ENCODE results near the gene CALML6. TPM values are rescaled to one million over a fixed set of nuclear protein-coding genes. Genes with fewer than 3 reads are reported as not detected.

Gene CALML6
- total and polyA plus RNA-seq, 4 donors = 1.1 to 4.5 TPM; not detected in 2

DNA sequence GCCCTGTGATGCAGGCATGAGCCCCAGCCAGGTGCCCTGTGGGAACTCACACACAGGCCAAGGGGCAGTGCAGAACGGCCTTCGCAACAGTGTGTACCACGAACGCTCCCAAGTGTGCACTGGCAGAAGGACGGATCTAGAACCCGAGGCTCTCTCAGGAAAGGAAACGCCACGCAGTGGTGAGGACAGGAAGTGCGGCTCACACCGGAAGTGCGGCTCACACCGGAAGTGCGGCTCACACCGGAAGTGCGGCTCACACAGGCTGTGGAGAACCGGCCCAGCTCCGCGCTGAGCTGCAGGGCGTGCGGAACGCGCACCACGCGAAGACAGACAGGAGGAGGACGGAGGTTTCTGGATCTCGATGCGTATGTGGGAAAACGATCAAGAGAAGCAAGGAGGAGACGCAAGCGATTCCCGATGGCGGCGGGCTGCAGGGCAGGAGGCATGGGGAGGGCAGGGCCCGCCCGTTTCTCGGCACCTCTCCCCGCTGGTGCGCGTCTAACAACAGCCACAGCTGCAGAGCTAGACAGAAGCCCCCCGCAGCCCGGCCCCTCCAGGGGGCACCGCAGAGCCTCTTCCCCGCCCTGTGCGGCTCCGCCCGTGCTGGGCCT is 39.9 kb downstream of the CALML6 start:
- Histone ChIP-seq H3K4me3 (ENCODE audit: low read length in 2 of 2) (no peak overlapping the region), H3K27ac (ENCODE audit: low read depth in 1 of 2, low read length in 2 of 2) (no peak overlapping the region), H3K27me3 (ENCODE audit: control insufficient read depth in 1 of 2, insufficient read depth in 2 of 2, low read length in 1 of 2) (no peaks in the 10 kb centered on the region), H3K36me3 (ENCODE audit: control insufficient read depth in 1 of 2, insufficient read depth in 2 of 2, low read length in 1 of 2) (no peaks in the 10 kb centered on the region), H3K9me3 (ENCODE audit: control insufficient read depth, low read length) (no peaks in the 10 kb centered on the region), H3K4me1 (ENCODE audit: control insufficient read depth in 1 of 2, insufficient read depth in 2 of 2, low read length in 2 of 2) (no peaks in the 10 kb centered on the region)
- DNase-seq (peak; percentile 35 to 62), ATAC-seq (ENCODE audit: low FRiP score) (no peak)
- 90 to 93% methylated on average over 46 of the region's 46 CpGs for WGBS, 2 donors
- intact Hi-C loops (cut with DNase I) = no loop called here

DNA sequence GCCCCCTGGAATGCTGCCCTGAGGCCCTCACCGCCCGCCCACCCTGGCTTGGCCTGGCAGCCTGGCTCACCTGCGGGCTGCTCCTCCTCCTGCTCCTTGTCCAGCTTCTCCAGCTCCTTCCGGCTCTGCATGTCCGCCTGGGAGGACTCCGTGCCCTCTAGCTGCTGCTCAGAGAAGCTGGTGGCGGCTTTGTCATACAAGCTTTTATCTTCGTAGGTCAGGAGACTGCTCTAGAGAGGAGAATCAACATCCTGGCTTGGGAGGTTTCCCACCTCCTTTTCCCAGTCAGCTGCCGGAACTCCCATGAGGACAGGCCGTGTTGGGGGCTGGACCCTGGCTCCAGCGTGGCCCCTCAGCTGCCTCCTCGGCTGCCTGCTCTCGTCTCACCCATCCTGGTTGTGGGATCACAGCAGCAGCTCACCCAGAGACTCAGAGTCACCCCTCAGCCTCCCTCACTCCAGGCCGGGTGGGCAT is 40.6 kb downstream of the CALML6 start:
- Histone ChIP-seq H3K27me3 (ENCODE audit: control insufficient read depth in 1 of 2, insufficient read depth in 2 of 2, low read length in 1 of 2) (no peaks in the 10 kb centered on the region), H3K9me3 (ENCODE audit: control insufficient read depth, low read length) (no peaks in the 10 kb centered on the region), H3K4me1 (ENCODE audit: control insufficient read depth in 1 of 2, insufficient read depth in 2 of 2, low read length in 2 of 2) (no peaks in the 10 kb centered on the region), H3K36me3 (ENCODE audit: control insufficient read depth in 1 of 2, insufficient read depth in 2 of 2, low read length in 1 of 2) (no peaks in the 10 kb centered on the region), H3K4me3 (ENCODE audit: low read length in 2 of 2) (no peak overlapping the region), H3K27ac (ENCODE audit: low read depth in 1 of 2, low read length in 2 of 2) (no peak overlapping the region)
- WGBS, 2 donors = 46 to 49% methylated on average over 14 of the region's 14 CpGs
- peak in 1 of 2 donors; percentile 16 for DNase-seq
- intact Hi-C loops (cut with DNase I) = no loop called here
- no peak for ATAC-seq (ENCODE audit: low FRiP score)

DNA sequence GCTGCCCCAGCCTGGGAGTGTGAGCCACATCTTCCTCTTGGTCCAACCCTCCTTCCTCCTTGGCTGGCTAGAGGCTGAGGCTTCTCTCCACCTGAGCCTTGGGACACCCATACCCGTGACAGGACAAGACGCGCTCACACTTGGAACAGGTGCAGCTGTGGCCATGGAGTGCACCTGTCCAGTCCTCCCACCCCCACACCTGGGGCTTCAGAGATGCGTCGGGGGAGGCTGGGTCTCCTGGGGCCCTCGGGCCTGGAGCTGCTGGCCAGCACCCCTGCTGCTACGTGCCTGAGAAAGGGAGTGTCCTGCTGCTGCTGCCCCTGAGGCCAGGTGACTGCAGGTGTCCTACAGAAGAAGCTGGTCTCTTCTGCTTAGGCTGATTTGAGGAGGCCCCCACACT is 41.0 kb downstream of the CALML6 start:
- Histone ChIP-seq H3K27me3 (ENCODE audit: control insufficient read depth in 1 of 2, insufficient read depth in 2 of 2, low read length in 1 of 2) (no peaks in the 10 kb centered on the region), H3K4me1 (ENCODE audit: control insufficient read depth in 1 of 2, insufficient read depth in 2 of 2, low read length in 2 of 2) (no peaks in the 10 kb centered on the region), H3K4me3 (ENCODE audit: low read length in 2 of 2) (no peak overlapping the region), H3K9me3 (ENCODE audit: control insufficient read depth, low read length) (no peaks in the 10 kb centered on the region), H3K27ac (ENCODE audit: low read depth in 1 of 2, low read length in 2 of 2) (no peak overlapping the region), H3K36me3 (ENCODE audit: control insufficient read depth in 1 of 2, insufficient read depth in 2 of 2, low read length in 1 of 2) (no peaks in the 10 kb centered on the region)
- 86 to 88% methylated on average over 7 of the region's 7 CpGs for WGBS, 2 donors
- intact Hi-C loops (cut with DNase I) = no loop called here
- DNase-seq (peak in 1 of 2 donors; percentile 59), ATAC-seq (ENCODE audit: low FRiP score) (no peak)

DNA sequence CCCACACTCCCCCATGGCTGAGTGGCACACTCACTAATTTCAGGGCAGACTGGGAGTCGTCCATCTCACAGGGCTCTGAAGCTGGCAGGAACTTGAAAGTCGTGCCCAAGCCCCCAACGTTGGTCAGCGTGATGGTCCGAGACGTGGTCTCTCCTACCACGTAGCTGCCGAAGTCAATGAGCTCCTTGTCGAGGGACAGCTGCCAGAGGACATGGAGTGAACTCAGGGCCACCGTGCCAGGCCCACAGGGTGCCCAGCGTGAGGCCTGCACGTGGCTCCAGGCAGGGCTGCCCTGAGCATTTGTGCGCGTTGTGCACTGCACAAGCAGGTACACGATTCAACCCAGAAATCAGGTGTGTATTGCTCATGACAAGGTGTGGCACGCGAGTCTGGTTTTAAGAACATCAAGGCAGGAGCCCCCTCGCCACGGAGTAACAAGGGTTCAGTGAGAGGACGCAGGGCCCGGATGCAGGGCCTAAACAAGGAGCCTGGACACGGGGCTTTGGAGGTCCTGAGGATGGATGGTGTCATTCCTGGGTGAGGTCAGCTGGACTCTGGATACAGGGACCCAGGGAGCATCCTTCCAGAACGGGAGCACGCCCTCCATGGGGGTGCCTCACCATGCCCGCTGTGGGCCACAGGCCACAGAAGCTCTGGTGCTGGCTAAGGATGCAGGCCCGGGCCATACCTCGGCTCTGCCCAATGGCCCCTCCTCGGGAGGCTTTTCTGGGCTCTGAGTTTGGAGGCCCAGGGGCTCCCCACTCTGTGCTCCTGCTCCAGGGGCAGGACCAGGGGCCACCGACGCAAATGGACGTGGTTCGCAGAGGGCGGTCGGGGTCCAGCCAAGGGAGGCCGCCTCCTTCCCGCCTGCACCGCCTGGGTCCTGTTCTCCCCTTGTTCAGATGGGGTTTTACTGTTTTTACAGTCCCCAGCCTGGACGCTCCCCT is 41.8 kb downstream of the CALML6 start:
- H3K27me3 ChIP-seq (ENCODE audit: control insufficient read depth in 1 of 2, insufficient read depth in 2 of 2, low read length in 1 of 2) = no peaks in the 10 kb centered on the region

DNA sequence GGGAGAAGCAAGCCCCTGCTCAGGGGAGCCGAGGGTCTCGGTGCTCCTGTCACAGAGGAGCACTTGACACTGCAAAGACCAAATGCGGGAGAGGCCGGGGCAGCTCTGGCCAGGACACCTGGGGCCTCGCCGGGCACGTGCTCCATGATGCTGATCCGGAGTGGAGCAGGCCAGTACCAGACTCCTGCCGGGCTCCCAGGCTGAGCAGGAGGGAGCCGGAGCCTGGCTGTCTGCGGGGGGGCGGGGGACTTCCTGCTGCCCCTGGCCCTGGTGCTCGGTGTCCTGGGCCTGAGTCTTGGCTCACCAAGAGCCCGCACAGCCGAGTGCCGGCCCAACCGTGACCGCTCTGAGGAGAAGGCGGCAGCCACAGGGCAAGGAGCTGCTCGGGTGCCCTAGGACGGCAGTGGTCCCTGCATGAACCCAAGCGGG is 42.5 kb downstream of the CALML6 start:
- no peaks in the 10 kb centered on the region for H3K27me3 ChIP-seq (ENCODE audit: control insufficient read depth in 1 of 2, insufficient read depth in 2 of 2, low read length in 1 of 2)
- 76 to 78% methylated on average over 22 of the region's 22 CpGs for WGBS, 2 donors
- ATAC-seq (ENCODE audit: low FRiP score) (no peak), DNase-seq (peak in 1 of 2 donors; percentile 68)
- no peak overlapping the region for H3K4me3 ChIP-seq (ENCODE audit: low read length in 2 of 2)
- no peak overlapping the region for H3K27ac ChIP-seq (ENCODE audit: low read depth in 1 of 2, low read length in 2 of 2)
- no peaks in the 10 kb centered on the region for H3K36me3 ChIP-seq (ENCODE audit: control insufficient read depth in 1 of 2, insufficient read depth in 2 of 2, low read length in 1 of 2)
- H3K4me1 ChIP-seq (ENCODE audit: control insufficient read depth in 1 of 2, insufficient read depth in 2 of 2, low read length in 2 of 2) = no peaks in the 10 kb centered on the region
- intact Hi-C loops (cut with DNase I) = no loop called here
- no peaks in the 10 kb centered on the region for H3K9me3 ChIP-seq (ENCODE audit: control insufficient read depth, low read length)

More for the DNA sequence above, 41.8 kb downstream of the CALML6 start:
- H3K36me3 ChIP-seq (ENCODE audit: control insufficient read depth in 1 of 2, insufficient read depth in 2 of 2, low read length in 1 of 2) = no peaks in the 10 kb centered on the region
- WGBS, 2 donors = 93 to 94% methylated on average over 38 of the region's 38 CpGs
- intact Hi-C loops (cut with DNase I) = no loop called here
- no peak overlapping the region for H3K27ac ChIP-seq (ENCODE audit: low read depth in 1 of 2, low read length in 2 of 2)
- H3K4me1 ChIP-seq (ENCODE audit: control insufficient read depth in 1 of 2, insufficient read depth in 2 of 2, low read length in 2 of 2) = no peaks in the 10 kb centered on the region
- no peaks in the 10 kb centered on the region for H3K9me3 ChIP-seq (ENCODE audit: control insufficient read depth, low read length)
- DNase-seq (peak in 1 of 2 donors; percentile 70), ATAC-seq (ENCODE audit: low FRiP score) (no peak)
- H3K4me3 ChIP-seq (ENCODE audit: low read length in 2 of 2) = no peak overlapping the region

DNA sequence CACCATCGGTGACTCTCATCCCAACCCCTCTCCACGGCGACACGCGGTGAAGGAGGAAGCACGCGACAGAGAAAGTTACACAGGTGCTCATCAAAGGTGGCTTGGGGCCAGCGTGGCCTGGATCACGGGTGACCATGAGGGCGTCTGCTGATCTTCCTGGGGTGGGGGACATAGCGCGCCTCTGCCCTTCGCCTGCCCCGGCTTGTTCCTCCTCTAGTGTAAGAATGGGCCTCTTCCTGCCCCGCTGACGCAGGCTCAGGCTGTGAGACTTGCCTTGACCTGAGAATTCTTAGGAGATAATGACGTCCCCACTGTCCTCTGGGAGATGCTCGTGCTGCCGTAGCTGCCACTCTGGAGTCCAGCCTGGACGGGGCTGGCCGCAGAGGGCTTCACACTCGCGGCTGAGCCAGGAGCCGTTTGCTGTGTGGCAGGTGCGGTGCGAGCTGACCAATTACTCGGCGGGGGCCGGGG is 43.0 kb downstream of the CALML6 start:
- no peak for DNase-seq
- no peak overlapping the region for H3K4me3 ChIP-seq (ENCODE audit: low read length in 2 of 2)
- no peaks in the 10 kb centered on the region for H3K9me3 ChIP-seq (ENCODE audit: control insufficient read depth, low read length)
- no peaks in the 10 kb centered on the region for H3K4me1 ChIP-seq (ENCODE audit: control insufficient read depth in 1 of 2, insufficient read depth in 2 of 2, low read length in 2 of 2)
- intact Hi-C loops (cut with DNase I) = no loop called here
- WGBS, 2 donors = 91% methylated on average over 29 of the region's 29 CpGs
- no peaks in the 10 kb centered on the region for H3K36me3 ChIP-seq (ENCODE audit: control insufficient read depth in 1 of 2, insufficient read depth in 2 of 2, low read length in 1 of 2)
- H3K27ac ChIP-seq (ENCODE audit: low read depth in 1 of 2, low read length in 2 of 2) = no peak overlapping the region
- no peaks in the 10 kb centered on the region for H3K27me3 ChIP-seq (ENCODE audit: control insufficient read depth in 1 of 2, insufficient read depth in 2 of 2, low read length in 1 of 2)
- no peak for ATAC-seq (ENCODE audit: low FRiP score)

DNA sequence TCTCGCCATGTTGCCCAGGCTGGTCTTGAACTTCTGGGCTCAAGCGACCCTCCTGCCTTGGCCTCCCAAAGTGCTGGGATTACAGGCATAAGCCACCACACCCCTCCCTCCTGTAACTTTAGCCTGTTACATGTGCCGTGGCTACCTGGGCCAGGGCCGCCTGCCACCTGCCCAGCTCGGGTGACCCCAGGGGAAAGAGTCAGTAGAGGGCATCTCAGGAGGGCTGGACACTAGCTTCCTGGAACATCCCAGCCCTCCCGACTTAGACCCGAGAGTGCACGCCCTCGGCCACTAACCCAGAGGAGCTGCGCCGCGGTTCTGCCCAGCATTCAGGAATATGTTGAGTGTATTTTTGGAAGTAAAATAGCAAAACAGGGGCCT is 44.4 kb downstream of the CALML6 start:
- no peaks in the 10 kb centered on the region for H3K27me3 ChIP-seq (ENCODE audit: control insufficient read depth in 1 of 2, insufficient read depth in 2 of 2, low read length in 1 of 2)

DNA sequence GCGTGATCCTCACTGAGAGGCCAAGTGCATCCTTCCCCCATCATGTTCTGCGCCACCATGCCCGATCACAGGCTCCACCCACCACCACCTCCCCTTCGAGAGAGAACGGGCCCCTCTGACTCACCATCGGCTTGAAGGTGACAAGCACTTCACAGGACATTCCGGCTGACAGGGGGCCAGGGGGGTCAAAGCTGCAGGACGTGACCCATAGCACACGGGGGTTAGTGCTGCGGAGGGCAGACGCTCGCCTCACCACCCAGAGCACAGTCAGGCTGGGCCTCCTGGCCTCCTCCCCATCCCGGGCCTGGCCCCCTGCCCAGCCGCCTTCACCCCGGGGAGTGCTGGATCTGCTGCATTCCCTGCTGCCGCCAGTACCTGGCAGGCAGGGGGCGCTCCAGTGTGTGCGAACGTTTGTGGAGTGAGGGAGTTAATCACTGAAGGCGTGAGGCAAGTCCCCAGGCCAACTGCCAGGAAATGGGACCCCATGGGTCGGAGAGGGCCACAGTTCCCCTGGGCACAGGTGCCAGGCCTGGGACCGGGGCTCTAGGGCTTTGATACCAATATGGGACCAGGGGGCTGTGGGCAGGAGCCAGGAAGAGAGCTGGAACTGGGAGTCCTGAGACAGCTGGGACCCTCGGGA is 44.9 kb downstream of the CALML6 start:
- H3K4me3 ChIP-seq (ENCODE audit: low read length in 2 of 2) = no peak overlapping the region
- H3K9me3 ChIP-seq (ENCODE audit: control insufficient read depth, low read length) = no peaks in the 10 kb centered on the region
- peak; percentile 56 for ATAC-seq (ENCODE audit: low FRiP score)
- intact Hi-C loops (cut with DNase I) = no loop called here
- no peaks in the 10 kb centered on the region for H3K36me3 ChIP-seq (ENCODE audit: control insufficient read depth in 1 of 2, insufficient read depth in 2 of 2, low read length in 1 of 2)
- H3K27ac ChIP-seq (ENCODE audit: low read depth in 1 of 2, low read length in 2 of 2) = no peak overlapping the region
- peak; percentile 80 to 93 for DNase-seq
- H3K27me3 ChIP-seq (ENCODE audit: control insufficient read depth in 1 of 2, insufficient read depth in 2 of 2, low read length in 1 of 2) = no peaks in the 10 kb centered on the region
- no peaks in the 10 kb centered on the region for H3K4me1 ChIP-seq (ENCODE audit: control insufficient read depth in 1 of 2, insufficient read depth in 2 of 2, low read length in 2 of 2)
- WGBS, 2 donors = 5 to 6% methylated on average over 23 of the region's 23 CpGs

More for the DNA sequence above, 44.4 kb downstream of the CALML6 start:
- intact Hi-C loops (cut with DNase I) = no loop called here
- WGBS, 2 donors = 73 to 75% methylated on average over 12 of the region's 12 CpGs
- Histone ChIP-seq H3K4me3 (ENCODE audit: low read length in 2 of 2) (no peak overlapping the region), H3K36me3 (ENCODE audit: control insufficient read depth in 1 of 2, insufficient read depth in 2 of 2, low read length in 1 of 2) (no peaks in the 10 kb centered on the region), H3K4me1 (ENCODE audit: control insufficient read depth in 1 of 2, insufficient read depth in 2 of 2, low read length in 2 of 2) (no peaks in the 10 kb centered on the region), H3K9me3 (ENCODE audit: control insufficient read depth, low read length) (no peaks in the 10 kb centered on the region), H3K27ac (ENCODE audit: low read depth in 1 of 2, low read length in 2 of 2) (no peak overlapping the region)
- no peak for DNase-seq
- ATAC-seq (ENCODE audit: low FRiP score) = no peak

All from aorta (tissue), 5 donors.